Measurements from ENCODE around the gene MRPS14.

GRCh38 chr1:175019524-175019923 is 3.7 kb downstream of the MRPS14 start:
- TF ChIP-seq CTCF (IDR thresholded peaks at IDR 0.05 in 4 of 5, conservative IDR thresholded peaks at IDR 0.05 in 1 of 5) (no peak), POLR2A (IDR thresholded peaks at IDR 0.05) (no peak)

Measured in gastrocnemius medialis (tissue), 4 donors.